ENCODE results near the gene ACAA2. TPM values are rescaled to one million over a fixed set of nuclear protein-coding genes. Genes with fewer than 3 reads are reported as not detected.

Gene ACAA2
- polyA plus RNA-seq, 1 donor (not counting 4 experiments of a cell fraction or from before 2014, with no cell fraction given) = 2.3 TPM

DNA sequence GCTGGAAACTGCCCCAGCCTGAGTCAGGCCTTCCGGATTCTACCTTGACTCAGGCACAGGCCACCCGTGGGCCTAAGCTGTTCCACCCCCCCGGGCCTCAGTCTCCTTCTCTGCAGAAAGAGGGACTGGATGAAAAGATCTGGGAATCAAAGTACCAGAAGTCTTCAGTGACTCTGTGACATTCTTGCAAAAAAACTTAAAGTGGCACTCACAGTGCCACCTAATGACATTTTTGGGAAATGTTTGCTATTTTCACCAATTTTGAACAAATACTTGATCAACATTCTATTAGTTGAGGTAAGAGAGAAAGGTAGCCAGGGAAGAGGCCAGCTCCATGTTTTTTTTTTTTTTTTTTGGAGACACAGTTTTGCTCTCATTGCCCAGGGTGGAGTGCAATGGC lies 48.3 kb upstream of the ACAA2 start:
- H3K4me3 ChIP-seq (ENCODE audit: control insufficient read depth in 2 of 3, extremely low read depth in 1 of 3, insufficient read depth in 2 of 3, low read depth in 1 of 3, low read length in 3 of 3) = no peak overlapping the region
- TF ChIP-seq EZH2 (IDR thresholded peaks at IDR 0.05; ENCODE audit: low read length) = no peak
- TF ChIP-seq, protein P1, sequence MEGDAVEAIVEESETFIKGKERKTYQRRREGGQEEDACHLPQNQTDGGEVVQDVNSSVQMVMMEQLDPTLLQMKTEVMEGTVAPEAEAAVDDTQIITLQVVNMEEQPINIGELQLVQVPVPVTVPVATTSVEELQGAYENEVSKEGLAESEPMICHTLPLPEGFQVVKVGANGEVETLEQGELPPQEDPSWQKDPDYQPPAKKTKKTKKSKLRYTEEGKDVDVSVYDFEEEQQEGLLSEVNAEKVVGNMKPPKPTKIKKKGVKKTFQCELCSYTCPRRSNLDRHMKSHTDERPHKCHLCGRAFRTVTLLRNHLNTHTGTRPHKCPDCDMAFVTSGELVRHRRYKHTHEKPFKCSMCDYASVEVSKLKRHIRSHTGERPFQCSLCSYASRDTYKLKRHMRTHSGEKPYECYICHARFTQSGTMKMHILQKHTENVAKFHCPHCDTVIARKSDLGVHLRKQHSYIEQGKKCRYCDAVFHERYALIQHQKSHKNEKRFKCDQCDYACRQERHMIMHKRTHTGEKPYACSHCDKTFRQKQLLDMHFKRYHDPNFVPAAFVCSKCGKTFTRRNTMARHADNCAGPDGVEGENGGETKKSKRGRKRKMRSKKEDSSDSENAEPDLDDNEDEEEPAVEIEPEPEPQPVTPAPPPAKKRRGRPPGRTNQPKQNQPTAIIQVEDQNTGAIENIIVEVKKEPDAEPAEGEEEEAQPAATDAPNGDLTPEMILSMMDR (optimal IDR thresholded peaks at IDR 0.05 in 1 of 3, IDR thresholded peaks at IDR 0.05 in 1 of 3, conservative IDR thresholded peaks at IDR 0.05 in 1 of 3; ENCODE audit: extremely low read depth in 1 of 3, insufficient read depth in 2 of 3, low read length in 3 of 3) = peak in 1 of 3 experiments; percentile 27
- DNase-seq (ENCODE audit: low read depth, low spot score) = no peak
- no peaks in the 10 kb centered on the region for H3K79me2 ChIP-seq (ENCODE audit: control insufficient read depth, insufficient read depth, low read length)
- H3K9me3 ChIP-seq (ENCODE audit: control insufficient read depth, low read depth, low read length) = no peaks in the 10 kb centered on the region
- dilution Hi-C loops (cut with MboI; ENCODE audit: extremely low pct_ligation_motif_present, low sequenced_read_pairs) = no loop called here
- no peak overlapping the region for H3K27ac ChIP-seq (ENCODE audit: control insufficient read depth, insufficient read depth, low read length)
- no peak overlapping the region for H3K9ac ChIP-seq (ENCODE audit: control insufficient read depth, extremely low read depth, insufficient read depth, low read length)
- no peaks in the 10 kb centered on the region for H3K9me1 ChIP-seq (ENCODE audit: control insufficient read depth, extremely low read depth, insufficient read depth, low read length)
- no peak overlapping the region for H3K4me2 ChIP-seq (ENCODE audit: control insufficient read depth, extremely low read depth, insufficient read depth, low read depth, low read length)
- no peak overlapping the region for H2AFZ ChIP-seq (ENCODE audit: control insufficient read depth, low read length)
- peak; percentile 13 for FAIRE-seq
- peaks cover 0 to 1% of the 10 kb centered on the region in 2 experiments for H3K36me3 ChIP-seq (ENCODE audit: control insufficient read depth in 2 of 2, extremely low read depth in 1 of 2, insufficient read depth in 2 of 2, low read length in 2 of 2)
- no peaks in the 10 kb centered on the region for H4K20me1 ChIP-seq (ENCODE audit: control insufficient read depth, extremely low read depth, insufficient read depth, low read length)
- peaks cover 11% of the 10 kb centered on the region for H3K4me1 ChIP-seq (ENCODE audit: control insufficient read depth, extremely low read depth, insufficient read depth, low read length)
- H3K27me3 ChIP-seq (ENCODE audit: control insufficient read depth, extremely low read depth, insufficient read depth, low read length) = no peaks in the 10 kb centered on the region

DNA sequence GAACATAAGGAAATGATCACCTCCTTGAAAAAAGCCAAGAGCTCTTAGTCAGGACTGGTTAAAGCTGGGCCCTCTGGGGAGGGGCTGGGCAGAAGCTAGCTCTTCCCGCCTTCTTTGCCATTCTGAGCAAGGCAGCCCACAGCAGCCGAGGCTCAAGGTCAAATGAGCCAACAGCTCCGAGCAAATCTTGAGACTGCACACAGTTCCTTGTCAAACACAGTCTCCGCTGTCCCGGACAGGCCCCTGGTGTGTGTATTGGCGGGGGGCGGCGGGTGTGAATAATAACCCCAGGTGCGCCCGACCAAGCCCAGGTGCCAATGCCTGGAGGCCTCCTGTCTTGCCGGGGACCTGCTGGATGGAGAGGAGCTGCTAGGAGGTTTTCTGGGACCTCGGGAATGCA lies 46.4 kb upstream of the ACAA2 start:
- no peak overlapping the region for H3K4me3 ChIP-seq (ENCODE audit: control insufficient read depth in 2 of 3, extremely low read depth in 1 of 3, insufficient read depth in 2 of 3, low read depth in 1 of 3, low read length in 3 of 3)
- no peak for FAIRE-seq
- H3K79me2 ChIP-seq (ENCODE audit: control insufficient read depth, insufficient read depth, low read length) = no peaks in the 10 kb centered on the region
- H3K27me3 ChIP-seq (ENCODE audit: control insufficient read depth, extremely low read depth, insufficient read depth, low read length) = no peaks in the 10 kb centered on the region
- no peak for DNase-seq (ENCODE audit: low read depth, low spot score)
- dilution Hi-C loops (cut with MboI; ENCODE audit: extremely low pct_ligation_motif_present, low sequenced_read_pairs) = no loop called here
- H3K36me3 ChIP-seq (ENCODE audit: control insufficient read depth in 2 of 2, extremely low read depth in 1 of 2, insufficient read depth in 2 of 2, low read length in 2 of 2) = peaks cover 0 to 1% of the 10 kb centered on the region in 2 experiments
- no peak overlapping the region for H3K27ac ChIP-seq (ENCODE audit: control insufficient read depth, insufficient read depth, low read length)
- H3K9ac ChIP-seq (ENCODE audit: control insufficient read depth, extremely low read depth, insufficient read depth, low read length) = no peak overlapping the region
- TF ChIP-seq EZH2 (IDR thresholded peaks at IDR 0.05; ENCODE audit: low read length) = no peak
- TF ChIP-seq, protein P1 (optimal IDR thresholded peaks at IDR 0.05 in 1 of 3, IDR thresholded peaks at IDR 0.05 in 1 of 3, conservative IDR thresholded peaks at IDR 0.05 in 1 of 3; ENCODE audit: extremely low read depth in 1 of 3, insufficient read depth in 2 of 3, low read length in 3 of 3) = no peak
- no peaks in the 10 kb centered on the region for H3K9me1 ChIP-seq (ENCODE audit: control insufficient read depth, extremely low read depth, insufficient read depth, low read length)
- H2AFZ ChIP-seq (ENCODE audit: control insufficient read depth, low read length) = peak overlapping the region; percentile 77
- no peaks in the 10 kb centered on the region for H4K20me1 ChIP-seq (ENCODE audit: control insufficient read depth, extremely low read depth, insufficient read depth, low read length)
- no peak overlapping the region for H3K4me2 ChIP-seq (ENCODE audit: control insufficient read depth, extremely low read depth, insufficient read depth, low read depth, low read length)
- no peaks in the 10 kb centered on the region for H3K9me3 ChIP-seq (ENCODE audit: control insufficient read depth, low read depth, low read length)
- H3K4me1 ChIP-seq (ENCODE audit: control insufficient read depth, extremely low read depth, insufficient read depth, low read length) = peaks cover 9% of the 10 kb centered on the region

All from keratinocyte (primary cell).